SIG-M5 treated with dmso at 0.1 percent for 504 hours (cell line): ENCODE results near the gene C2orf92.

Source experiments
- DNase-seq: peaks from one replicate; lab custom pipeline; 2025; ENCODE audit not compliant: unreplicated experiment; lab: John Stamatoyannopoulos, UW

C2orf92 gene

DNA sequence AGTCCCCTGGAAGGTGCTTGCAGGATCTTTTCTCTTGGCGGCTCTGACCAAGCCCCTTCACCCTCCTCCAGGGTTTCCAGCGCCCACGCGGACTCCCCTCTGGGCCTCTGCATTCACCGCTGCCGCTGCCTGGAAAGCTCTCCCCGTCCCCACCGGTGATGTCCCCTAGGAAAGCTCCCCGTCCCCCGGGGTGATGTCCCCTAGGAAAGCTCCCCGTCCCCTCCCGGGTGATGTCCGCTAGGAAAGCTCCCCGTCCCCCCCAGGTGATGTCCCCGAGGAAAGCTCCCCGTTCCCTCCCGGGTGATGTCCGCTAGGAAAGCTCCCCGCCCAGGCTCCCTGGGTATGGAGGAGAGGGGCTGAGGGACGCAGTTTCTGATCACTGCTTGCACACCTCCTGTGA lies 71.7 kb downstream of the C2orf92 start:
- DNase-seq: no peak

GRCh38 chr2:97741686-97742085 lies 72.2 kb downstream of the C2orf92 start:
- DNase-seq: no peak

DNA sequence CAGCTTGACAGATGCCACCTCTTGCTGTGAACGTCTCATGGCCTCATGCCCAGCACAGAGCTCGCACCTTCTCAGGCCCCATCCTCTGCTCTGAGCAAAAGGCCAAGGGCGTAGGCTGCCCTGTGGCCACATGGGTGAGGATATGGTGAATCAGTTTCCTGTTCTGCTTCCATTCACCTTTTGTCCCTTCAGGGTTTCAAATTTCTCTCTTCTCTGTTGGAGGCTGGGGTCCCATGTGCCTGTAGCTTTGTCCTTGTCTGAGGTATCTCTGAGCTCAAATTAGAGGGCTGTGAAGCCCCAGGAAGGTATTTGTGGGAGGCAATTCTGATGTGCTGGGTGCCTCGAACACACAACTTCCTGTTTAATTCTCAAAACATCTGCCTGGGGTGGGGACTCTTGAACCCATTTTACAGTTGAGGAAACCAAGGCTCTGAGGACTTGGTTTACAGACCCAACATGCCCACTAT lies 72.9 kb downstream of the C2orf92 start:
- DNase-seq: no peak

DNA sequence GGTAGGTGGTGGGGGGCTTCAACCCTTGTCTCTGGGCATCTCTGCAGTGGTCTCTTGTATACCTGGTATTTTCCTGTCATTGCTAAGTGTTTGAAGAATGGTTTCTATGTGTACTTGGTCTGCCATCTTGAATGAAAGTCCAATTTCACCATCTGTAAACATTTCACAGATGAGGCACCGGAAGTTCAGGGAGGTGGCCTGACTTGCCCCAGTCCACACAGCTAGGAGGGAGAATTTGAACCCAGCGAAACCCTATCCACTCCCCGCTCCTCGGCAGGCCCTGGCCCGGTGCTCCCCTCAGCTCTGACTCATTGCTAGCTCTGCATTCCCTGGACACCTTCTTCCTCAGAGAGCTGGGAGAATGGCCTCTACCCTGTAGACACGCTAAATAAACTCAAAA lies 74.4 kb downstream of the C2orf92 start:
- no peak for DNase-seq

GRCh38 chr2:97745474-97746174 lies 76.1 kb downstream of the C2orf92 start:
- no peak for DNase-seq

GRCh38 chr2:97747285-97747684 lies 77.8 kb downstream of the C2orf92 start:
- DNase-seq: no peak

GRCh38 chr2:97747716-97748115 lies 78.2 kb downstream of the C2orf92 start:
- no peak for DNase-seq

DNA sequence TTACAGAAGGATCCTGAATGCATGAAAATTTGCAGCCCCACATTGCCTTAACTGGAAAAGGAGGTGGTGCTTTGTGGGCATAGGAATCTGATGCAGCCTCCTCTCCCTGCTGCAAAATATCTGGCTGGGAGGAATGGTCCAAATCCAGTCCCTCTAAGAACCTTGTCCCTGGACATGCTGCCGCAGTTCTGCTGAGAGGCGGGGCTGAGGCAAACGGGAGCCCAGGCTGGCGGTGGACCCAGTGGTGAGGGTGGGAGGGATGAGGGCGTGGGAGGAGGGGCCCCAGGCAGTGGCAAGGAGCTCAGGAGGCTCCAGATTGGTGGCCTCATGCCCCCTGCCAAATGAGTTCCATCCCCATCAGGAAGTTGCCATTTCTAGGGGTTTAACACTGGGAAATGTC lies 80.1 kb downstream of the C2orf92 start:
- DNase-seq: no peak

DNA sequence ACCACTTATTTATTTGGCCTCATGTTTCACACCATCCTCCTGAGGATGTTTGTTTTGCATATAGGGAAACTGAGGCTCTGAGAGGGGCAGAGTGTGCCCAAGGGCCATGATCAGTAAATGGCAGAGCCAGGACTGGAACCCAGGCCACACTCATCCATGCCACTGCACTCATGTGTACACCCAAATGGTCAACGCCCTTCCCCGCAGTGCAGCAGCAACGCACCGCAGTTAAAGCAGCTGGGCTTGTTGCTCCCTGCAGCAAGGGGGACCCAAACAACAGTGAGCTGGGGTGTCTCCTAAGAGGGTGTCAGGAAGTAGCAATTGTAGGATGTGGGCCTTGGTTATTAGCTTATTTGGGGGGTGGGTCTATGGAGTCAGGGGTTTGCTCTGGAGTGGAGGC lies 80.5 kb downstream of the C2orf92 start:
- no peak for DNase-seq

DNA sequence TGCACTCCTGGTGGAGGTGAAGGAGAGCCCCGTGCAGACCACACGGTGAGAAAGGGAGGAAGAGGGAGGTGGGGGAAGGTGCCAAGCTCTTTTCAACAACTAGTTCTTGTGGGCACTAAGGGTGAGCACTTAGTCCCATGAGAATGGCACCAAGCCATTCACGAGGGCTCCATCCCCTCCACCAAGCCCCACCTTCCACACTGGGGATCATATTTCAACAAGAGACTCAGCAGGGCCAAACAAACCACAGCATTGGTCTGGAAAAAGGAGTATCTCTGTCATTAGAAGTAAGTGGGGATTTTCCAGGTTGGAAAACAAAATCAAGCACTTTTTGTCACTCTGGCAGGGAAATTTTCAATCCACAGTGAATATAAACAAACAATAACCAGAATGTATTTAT lies 82.2 kb downstream of the C2orf92 start:
- DNase-seq: no peak
